Vagina (tissue), 2 donors: ENCODE measurements around the gene CACUL1.

Experiments
- CTCF ChIP-seq, 3 experiments: fragments of 450-650 bp in 2 of 3; fragments of 200-600 bp in 1 of 3; sonication (generic) in 1 of 3; IDR thresholded peaks; one replicate each; pipeline ENCODE4 v1.5.1; 2017 to 2019; ENCODE audit warnings: antibody characterized with exemption in 3 of 3, mild to moderate bottlenecking in 2 of 3, moderate library complexity in 2 of 3
- POLR2A ChIP-seq, 2 donors: fragments of 450-650 bp; IDR thresholded peaks; one replicate each; pipeline ENCODE4 v1.6.1; 2017; ENCODE audit warnings: antibody characterized with exemption in 2 of 2, mild to moderate bottlenecking in 2 of 2, moderate library complexity in 2 of 2
- POLR2AphosphoS5 ChIP-seq, 2 donors: sonication (generic); formaldehyde crosslinking; IDR thresholded peaks; one replicate each; pipeline ENCODE4 v1.9.0; 2017; ENCODE audit warnings: antibody characterized with exemption in 2 of 2, mild to moderate bottlenecking in 2 of 2, low read depth in 1 of 2; ENCODE audit not compliant: insufficient read depth in 1 of 2

GRCh38 chr10:118804262-118804773 is 49.5 kb upstream of the CACUL1 start:
- TF ChIP-seq CTCF (IDR thresholded peaks at IDR 0.05), result no peak
- TF ChIP-seq POLR2AphosphoS5 (IDR thresholded peaks at IDR 0.05; ENCODE audit: insufficient read depth in 1 of 2, low read depth in 1 of 2), result no peak
- no peak for TF ChIP-seq POLR2A (IDR thresholded peaks at IDR 0.05)
